T-helper 1 cell treated with Interleukin-12 subunit alpha and Interleukin-12 subunit beta and Interleukin-4 antibody, amounts not matched to agents 30 μg/mL and 1 μg/mL, for 36 hours (primary cell): ENCODE data around the gene LRRC32.

Experiments
- H3K27ac Mint-ChIP-seq: one replicate; pipeline ENCODE4 v1.8.0; 2021; ENCODE audit warnings: mild to moderate bottlenecking, mixed read lengths
- H3K27me3 Mint-ChIP-seq: one replicate; pipeline ENCODE4 v1.8.0; 2021; ENCODE audit warnings: low read depth, mixed read lengths
- H3K36me3 Mint-ChIP-seq: one replicate; pipeline ENCODE4 v1.8.0; 2021; ENCODE audit warnings: low read depth, mixed read lengths
- H3K4me1 Mint-ChIP-seq: one replicate; pipeline ENCODE4 v1.8.0; 2021; ENCODE audit warnings: low read depth, mixed read lengths
- H3K4me3 Mint-ChIP-seq: one replicate; pipeline ENCODE4 v1.8.0; 2021; ENCODE audit warnings: mild to moderate bottlenecking, moderate library complexity, mixed read lengths
- H3K9me3 Mint-ChIP-seq: one replicate; pipeline ENCODE4 v1.8.0; 2021; ENCODE audit warnings: mixed read lengths

The LRRC32 gene

DNA sequence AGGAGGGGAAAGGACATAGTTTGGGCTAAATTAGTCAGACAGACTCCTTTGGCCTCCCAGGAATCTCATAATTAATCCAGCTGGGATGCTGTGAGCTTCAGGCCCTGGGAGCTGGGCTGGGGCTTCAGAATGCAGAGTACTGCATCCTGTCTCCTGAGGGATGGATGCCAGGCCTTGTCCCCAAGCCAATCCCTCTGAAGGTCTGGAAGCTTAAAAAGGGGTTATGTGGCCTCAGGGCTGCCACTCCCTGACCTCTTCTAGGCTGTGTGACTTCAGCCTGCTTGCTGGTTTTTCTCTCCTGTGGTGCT lies 6.9 kb upstream of the LRRC32 start:
- Mint-ChIP-seq H3K9me3 (no peaks in the 10 kb centered on the region), H3K36me3 (peaks cover 2% of the 10 kb centered on the region), H3K27me3 (peaks cover 14% of the 10 kb centered on the region), H3K4me1 (peaks cover 38% of the 10 kb centered on the region), H3K4me3 (no peak overlapping the region), H3K27ac (no peak overlapping the region)

DNA sequence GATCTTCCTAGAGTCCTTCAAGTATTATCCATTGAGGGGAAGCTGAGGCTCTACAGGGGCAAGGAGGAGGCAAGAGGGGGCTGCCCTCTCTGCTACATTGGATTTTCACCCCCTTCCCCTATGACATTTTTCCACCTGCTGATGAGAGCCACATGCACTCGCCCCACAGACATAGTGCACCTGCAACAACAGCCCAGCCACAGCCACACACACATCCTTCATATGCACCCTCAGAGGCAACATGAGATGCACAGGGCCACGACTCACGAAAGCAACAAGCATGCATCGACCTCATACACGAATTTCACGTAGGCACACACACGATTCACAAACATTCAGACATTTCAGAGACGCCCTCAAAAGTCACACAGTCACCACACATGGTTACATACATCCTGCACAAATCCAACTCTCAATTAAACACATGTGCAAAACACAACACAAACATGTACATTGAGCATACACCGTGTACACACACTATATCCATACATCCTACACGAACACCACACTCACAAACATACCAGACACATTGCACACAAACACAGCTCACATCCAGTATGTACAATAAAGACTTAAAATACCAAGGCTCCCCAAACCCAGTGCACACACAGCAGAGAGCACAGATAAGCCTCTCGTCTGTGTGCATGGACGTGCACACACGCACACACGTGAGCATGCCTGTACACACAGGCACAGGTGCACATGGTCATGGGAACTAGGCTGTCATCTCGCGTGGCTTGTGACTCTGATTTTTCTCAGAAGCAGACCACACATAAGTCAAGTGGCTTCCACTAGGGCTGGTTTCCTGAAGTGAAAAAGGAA lies 6.3 kb upstream of the LRRC32 start:
- peaks cover 2% of the 10 kb centered on the region for H3K36me3 Mint-ChIP-seq
- H3K9me3 Mint-ChIP-seq = no peaks in the 10 kb centered on the region
- no peak overlapping the region for H3K27ac Mint-ChIP-seq
- H3K4me3 Mint-ChIP-seq = no peak overlapping the region
- peaks cover 42% of the 10 kb centered on the region for H3K4me1 Mint-ChIP-seq
- peaks cover 17% of the 10 kb centered on the region for H3K27me3 Mint-ChIP-seq

DNA sequence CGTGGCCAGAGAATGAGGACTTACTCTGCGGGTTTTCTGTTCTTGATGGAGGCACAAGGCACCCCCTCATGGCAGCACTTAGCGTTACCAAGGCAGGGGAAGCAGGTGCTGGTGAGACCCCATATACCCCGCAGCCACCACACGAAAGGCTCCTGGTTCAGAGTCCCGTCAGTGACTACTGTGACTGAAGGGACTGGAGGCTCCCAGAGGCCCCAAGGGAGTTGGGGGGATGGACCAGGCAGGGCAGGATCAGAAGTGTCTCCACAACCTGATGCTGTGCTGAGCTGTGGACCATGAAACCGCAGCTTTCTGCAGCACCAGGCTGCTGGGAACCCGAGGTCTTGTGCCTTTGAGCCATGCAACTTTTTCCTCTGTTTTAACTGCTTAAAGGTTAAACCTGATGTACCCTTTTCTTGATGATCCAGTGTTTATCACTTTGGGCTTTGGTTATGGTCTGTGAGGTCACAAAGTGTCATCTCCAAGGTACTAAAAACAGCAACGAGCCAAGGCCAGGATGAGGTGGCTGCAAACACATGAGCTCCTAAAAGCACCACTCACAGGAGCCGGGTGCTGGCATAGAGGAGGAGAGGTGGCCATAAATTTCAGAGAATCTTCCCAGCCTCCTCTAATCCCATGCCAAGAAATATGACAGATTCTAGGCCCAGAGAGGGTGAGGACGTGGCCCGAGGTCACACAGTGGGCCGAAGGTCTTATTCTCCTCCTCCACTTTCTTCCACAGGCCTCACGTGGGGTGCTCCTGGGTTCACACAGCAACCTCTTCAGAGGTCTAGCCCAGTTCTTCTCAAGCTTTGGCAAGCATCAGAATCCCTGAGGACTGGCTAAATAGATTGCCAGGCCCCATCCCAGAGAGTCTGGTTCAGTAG lies 4.2 kb upstream of the LRRC32 start:
- Mint-ChIP-seq H3K36me3 (peaks cover 2% of the 10 kb centered on the region), H3K27me3 (peaks cover 19% of the 10 kb centered on the region), H3K4me3 (no peak overlapping the region), H3K9me3 (no peaks in the 10 kb centered on the region), H3K27ac (no peak overlapping the region), H3K4me1 (peaks cover 37% of the 10 kb centered on the region)

DNA sequence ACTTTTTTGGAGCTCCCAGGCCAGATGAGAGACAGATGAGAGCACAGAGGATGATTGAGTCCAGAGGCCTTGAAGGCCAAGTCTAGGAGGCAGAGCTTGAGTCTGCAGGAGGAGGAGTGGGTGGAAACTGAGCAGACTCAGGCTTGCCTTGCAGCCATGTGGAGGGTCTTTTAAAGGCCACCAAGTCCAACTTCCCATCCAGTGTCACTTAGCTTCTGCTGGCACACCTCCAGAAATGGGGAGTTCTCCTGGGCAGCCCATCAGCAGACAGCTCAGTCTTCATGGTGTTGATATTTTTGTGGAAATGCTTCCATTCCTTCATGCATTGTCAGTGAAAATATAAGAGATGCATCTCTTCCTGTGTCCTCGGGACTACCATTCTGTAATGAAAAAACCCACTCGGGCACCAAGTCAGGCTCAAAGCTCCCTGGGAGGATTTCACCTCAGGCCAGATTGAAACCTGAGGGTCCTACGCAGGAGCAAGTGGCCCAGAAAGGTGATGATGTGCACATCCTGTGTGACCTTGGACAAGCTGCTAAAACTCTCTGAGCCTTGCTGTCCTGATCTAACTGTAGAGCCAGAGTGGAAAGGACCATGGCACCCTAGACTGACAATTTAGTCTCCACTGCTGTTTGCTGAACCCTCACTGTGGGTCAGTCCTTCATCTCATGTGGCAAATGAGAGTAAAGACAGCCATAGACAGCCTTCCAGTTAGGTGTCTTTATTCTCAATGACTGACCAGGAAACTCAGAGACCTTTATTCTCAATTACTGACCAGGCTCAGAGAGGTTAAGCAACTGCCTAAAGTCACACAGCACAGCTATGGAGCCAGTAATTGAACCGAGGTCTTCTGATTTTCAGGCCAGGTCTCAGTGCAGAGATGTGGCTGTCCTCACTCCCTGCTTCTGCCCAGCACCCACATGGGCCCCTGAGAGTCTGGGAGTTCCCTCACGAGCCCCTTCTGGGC lies 2.9 kb upstream of the LRRC32 start:
- Mint-ChIP-seq H3K9me3 (no peaks in the 10 kb centered on the region), H3K36me3 (peaks cover 2% of the 10 kb centered on the region), H3K27ac (peak overlapping the region; percentile 81), H3K4me1 (peaks cover 35% of the 10 kb centered on the region), H3K27me3 (peaks cover 32% of the 10 kb centered on the region), H3K4me3 (peak overlapping the region; percentile 25)

DNA sequence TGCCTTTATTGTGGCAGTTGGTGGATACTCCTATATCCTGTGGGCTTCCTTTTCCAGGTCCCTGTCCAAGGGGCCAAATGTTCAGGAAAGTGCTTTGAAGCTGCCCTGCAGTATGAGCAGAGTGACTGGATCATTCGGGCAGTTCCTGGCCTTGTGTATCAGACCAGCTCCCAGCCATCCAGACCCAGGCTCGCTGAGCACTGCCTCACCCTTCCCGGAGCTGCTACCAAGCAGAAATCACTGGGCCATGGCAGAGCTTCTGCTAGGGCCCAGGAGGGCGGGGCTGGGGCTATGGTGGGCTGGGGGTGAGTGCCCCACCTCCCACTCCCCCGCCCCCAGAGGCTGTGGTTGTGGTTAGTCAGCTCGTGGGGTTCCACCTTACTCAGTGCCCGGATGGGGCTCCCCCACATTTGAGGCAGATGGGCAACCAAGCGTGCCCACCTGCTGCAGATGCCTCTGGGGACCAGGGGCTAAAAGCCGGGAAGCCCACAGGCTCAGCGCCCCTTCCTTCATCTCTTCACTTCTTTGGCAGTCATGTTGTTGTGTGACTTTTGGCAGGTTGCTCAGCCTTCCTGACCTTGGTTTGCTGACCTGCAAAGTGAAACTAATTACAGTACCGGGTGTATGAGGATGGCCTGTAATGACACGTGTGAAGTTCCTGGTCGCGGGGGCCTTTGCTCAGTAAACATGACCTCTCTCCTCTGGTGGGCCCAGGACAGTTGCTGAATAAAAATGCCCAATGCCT lies 2.1 kb upstream of the LRRC32 start:
- H3K4me3 Mint-ChIP-seq = peak overlapping the region; percentile 25
- H3K4me1 Mint-ChIP-seq = peaks cover 27% of the 10 kb centered on the region

DNA sequence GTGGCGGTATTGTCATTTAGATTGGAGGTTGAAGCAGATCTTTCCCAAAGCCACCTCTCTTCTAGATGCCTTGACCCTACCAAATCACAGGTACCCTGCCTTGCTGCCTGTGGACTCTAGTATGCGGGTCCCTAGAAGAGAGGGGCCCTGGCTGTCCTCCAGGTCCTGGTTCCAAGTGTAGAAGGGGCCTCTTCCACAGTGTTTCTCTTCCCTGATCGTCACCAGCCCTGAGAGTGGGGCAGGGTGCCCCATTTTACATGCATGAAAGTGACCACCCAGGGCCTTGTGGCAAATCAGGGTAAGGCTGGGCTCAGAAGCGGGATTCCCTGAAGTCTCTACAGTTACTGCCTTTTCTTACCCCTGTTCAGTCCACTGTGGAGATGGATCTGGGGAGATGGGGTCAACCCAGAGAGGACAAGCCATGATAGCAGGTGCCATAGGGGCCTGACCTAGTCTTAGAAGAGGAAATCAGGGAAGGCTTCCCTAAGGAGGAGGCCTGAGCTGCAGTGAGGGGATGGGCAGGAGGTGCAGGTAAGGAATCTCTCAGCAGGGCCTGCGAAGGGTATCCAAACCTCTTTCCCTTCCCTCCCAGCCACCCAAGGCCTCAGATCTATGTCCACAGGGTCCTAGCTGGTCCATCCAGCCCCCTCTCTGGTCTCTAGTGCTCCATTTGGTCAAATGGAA lies 1.2 kb upstream of the LRRC32 start:
- peaks cover 38% of the 10 kb centered on the region for H3K27me3 Mint-ChIP-seq
- no peaks in the 10 kb centered on the region for H3K9me3 Mint-ChIP-seq
- H3K4me1 Mint-ChIP-seq = peaks cover 22% of the 10 kb centered on the region
- H3K4me3 Mint-ChIP-seq = peak overlapping the region; percentile 41
- no peak overlapping the region for H3K27ac Mint-ChIP-seq
- H3K36me3 Mint-ChIP-seq = peaks cover 2% of the 10 kb centered on the region

More for the DNA sequence above, 2.1 kb upstream of the LRRC32 start:
- H3K27ac Mint-ChIP-seq = peak overlapping the region; percentile 81
- peaks cover 38% of the 10 kb centered on the region for H3K27me3 Mint-ChIP-seq
- H3K9me3 Mint-ChIP-seq = no peaks in the 10 kb centered on the region
- H3K36me3 Mint-ChIP-seq = peaks cover 2% of the 10 kb centered on the region

DNA sequence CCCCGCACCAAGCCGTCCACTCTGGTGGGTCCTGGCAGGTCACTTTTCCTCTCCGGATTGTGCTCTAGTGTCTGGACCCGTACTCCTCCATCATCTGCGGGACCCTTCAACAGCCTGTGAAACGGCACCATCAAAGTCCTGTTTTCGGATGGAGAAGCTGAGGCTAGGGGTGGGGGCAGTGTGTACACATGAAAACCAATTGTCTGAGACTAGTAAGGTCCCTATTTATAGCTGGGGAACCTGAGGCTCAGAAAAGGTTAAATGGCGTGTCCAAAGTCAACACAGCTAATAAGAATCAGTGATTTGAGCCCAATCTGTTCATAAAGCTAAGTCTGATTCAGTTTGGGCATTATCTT lies 668 bp upstream of the LRRC32 start:
- Mint-ChIP-seq H3K9me3 (no peaks in the 10 kb centered on the region), H3K27ac (no peak overlapping the region), H3K36me3 (peaks cover 2% of the 10 kb centered on the region), H3K4me3 (peak overlapping the region; percentile 41), H3K4me1 (peaks cover 17% of the 10 kb centered on the region), H3K27me3 (peaks cover 38% of the 10 kb centered on the region)

DNA sequence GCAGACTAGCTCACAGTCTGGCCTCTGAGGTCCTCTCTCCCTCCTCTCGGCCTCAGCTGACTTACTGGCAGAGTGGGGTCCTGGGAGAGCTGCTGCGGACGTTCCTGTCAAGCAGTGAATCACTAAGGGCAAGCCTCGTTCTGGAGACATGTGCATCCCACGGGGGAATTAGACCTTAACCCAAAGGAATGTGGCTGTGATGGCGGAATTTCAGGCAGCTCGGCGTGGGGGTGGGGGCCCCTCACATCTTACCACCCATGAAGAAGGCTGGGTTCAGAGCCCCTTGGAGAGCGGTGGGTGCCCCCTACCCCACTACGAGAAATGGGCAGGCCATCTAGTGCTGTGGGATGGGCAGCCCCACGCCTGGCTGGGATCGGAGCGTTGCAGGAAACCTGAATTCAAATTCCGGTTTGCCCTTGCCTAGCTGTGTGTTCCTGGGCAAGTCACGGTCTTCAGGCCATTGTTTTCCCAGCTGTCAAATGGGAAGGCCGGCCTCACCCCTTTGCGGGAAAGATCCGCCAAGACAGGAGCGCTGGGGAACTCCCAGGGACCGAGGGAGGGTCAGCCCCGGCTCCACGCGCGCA lies 554 bp downstream of the LRRC32 start:
- H3K4me3 Mint-ChIP-seq = peak overlapping the region; percentile 79
- H3K27me3 Mint-ChIP-seq = peaks cover 38% of the 10 kb centered on the region
- H3K36me3 Mint-ChIP-seq = peaks cover 2% of the 10 kb centered on the region
- no peaks in the 10 kb centered on the region for H3K9me3 Mint-ChIP-seq
- peaks cover 25% of the 10 kb centered on the region for H3K4me1 Mint-ChIP-seq
- H3K27ac Mint-ChIP-seq = no peak overlapping the region

DNA sequence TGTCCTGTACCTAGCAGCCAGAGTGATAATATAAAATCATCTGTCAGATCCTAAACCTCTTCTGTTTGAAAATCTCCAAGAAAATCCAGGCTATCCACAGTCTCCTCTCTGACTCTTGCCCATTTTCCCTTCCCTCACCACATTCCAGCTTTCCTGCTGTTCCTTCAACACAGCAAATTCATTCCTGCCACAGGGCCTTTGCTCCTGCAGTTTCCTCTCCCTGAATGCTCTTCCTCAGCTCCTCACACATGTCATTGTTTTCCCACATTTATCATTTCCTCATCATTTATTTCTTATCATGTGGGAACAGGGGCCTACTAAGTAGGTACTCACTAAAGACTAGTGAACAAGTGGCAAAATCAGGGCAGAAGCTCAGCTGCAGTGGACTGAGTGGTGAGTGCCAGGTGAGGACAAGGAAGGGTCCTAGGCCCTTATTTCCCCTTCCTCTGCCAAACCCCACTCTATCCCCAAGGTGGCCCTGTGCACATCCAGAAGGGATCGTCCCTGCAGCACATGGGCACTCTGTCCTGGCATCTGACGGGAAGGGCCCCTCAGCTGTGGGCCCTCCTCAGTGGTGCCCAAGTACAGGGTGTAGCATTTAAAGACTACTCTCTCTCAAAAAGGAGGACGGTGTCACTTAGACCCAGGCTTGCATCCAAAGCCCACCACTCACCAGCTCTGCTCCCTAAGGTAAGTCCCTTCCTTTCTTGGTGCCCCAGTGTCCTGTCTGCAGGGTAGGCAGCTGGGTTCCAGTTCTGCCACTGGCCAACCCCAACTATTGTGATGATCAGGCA lies 2.0 kb downstream of the LRRC32 start:
- Mint-ChIP-seq H3K36me3 (peaks cover 5% of the 10 kb centered on the region), H3K9me3 (no peaks in the 10 kb centered on the region), H3K27me3 (peaks cover 38% of the 10 kb centered on the region), H3K27ac (no peak overlapping the region), H3K4me1 (peaks cover 32% of the 10 kb centered on the region), H3K4me3 (peak overlapping the region; percentile 79)

DNA sequence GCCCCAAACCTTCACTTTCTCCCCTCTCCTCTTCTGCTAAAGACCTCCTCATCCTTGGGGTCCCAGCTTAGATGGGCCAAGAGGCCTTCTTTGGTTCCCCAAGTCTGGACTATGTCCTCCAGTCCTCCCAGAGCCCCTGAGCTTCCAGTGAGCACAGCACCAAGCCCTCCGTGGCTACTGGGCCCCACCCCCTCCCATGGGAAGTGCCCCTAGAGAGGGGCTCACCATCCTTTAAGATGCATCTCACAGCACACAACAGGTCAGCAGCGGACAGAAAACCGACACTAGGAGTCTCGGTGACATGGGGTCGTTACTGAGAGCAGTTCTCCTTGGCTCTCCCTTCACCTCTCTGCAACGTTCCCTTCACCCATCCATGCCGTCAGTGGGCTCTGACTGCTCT lies 2.7 kb downstream of the LRRC32 start:
- H3K9me3 Mint-ChIP-seq = no peaks in the 10 kb centered on the region
- H3K27ac Mint-ChIP-seq = no peak overlapping the region
- peaks cover 36% of the 10 kb centered on the region for H3K27me3 Mint-ChIP-seq
- no peak overlapping the region for H3K4me3 Mint-ChIP-seq
- H3K4me1 Mint-ChIP-seq = peaks cover 27% of the 10 kb centered on the region
- peaks cover 3% of the 10 kb centered on the region for H3K36me3 Mint-ChIP-seq

DNA sequence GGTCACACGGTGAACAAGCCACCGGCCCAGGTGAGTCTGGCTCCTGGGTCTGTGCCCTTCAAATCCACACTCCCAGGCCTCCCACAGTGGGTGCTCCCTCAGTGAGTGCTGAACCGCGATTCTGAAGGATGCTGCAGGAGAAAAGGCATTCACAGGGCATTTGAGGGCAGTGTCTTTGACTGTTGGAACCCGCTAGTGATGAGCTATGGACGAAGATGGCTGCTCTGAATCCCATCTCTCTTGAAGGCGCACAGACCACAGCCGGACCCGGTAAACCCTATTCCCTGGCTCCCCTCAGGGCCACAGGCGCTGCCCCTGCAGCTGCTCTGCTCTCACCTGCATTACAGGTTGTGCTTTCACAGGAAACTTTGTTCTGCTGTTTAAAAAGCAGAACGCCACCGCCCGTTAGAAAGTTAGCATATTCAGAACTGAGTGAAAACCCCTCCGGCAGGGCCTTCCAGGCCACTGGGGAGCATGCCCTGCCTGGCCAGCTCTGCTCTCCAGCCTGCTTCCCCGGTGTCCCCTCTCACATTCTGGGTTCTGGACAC lies 3.2 kb downstream of the LRRC32 start:
- Mint-ChIP-seq H3K36me3 (peaks cover 3% of the 10 kb centered on the region), H3K4me3 (no peak overlapping the region), H3K9me3 (no peaks in the 10 kb centered on the region), H3K4me1 (peaks cover 25% of the 10 kb centered on the region), H3K27me3 (peaks cover 35% of the 10 kb centered on the region), H3K27ac (no peak overlapping the region)

DNA sequence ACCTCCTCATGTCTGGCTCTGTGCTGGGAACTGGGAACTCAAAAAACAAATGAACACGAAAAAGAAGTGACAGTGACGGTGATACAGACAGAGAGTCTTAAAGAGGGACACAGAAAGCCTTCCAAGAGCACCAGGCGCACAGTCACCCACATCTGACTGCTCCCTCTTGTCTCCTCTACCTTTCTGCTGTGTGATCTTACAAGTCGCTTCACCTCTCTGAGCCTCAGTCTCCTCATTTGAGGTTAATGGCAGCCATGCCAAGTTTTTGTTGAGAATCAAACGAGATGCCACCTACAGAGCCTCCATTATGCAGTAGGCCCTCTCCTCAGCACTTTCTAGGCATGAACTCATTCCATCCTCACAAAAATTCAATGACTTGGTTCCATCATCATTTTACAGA lies 3.7 kb downstream of the LRRC32 start:
- Mint-ChIP-seq H3K4me1 (peaks cover 21% of the 10 kb centered on the region), H3K36me3 (peaks cover 3% of the 10 kb centered on the region), H3K4me3 (no peak overlapping the region), H3K9me3 (no peaks in the 10 kb centered on the region), H3K27ac (no peak overlapping the region), H3K27me3 (peaks cover 31% of the 10 kb centered on the region)
